Suprapubic skin (tissue), 4 donors: ENCODE data around the gene CLTB. TPM values are rescaled to one million over a fixed set of nuclear protein-coding genes. Genes with fewer than 3 reads are reported as not detected.

Experiments used
- DNase-seq, 2 donors: peaks; one replicate each; pipeline ENCODE4 v3.0.0-alpha.2; 2019; ENCODE audit warnings: low spot score in 2 of 2
- H3K27ac ChIP-seq: fragments of 200-600 bp; sonication (generic); one replicate; pipeline ENCODE4 v1.5.1; 2019
- H3K27me3 ChIP-seq: fragments of 200-600 bp; sonication (generic); one replicate; pipeline ENCODE4 v1.5.1; 2019
- H3K36me3 ChIP-seq: fragments of 200-600 bp; sonication (generic); one replicate; pipeline ENCODE4 v1.5.1; 2019
- H3K4me1 ChIP-seq: fragments of 200-600 bp; sonication (generic); one replicate; pipeline ENCODE4 v1.5.1; 2019
- H3K4me3 ChIP-seq: fragments of 200-600 bp; sonication (generic); one replicate; pipeline ENCODE4 v1.5.1; 2019; ENCODE audit warnings: mild to moderate bottlenecking
- H3K9me3 ChIP-seq: fragments of 200-600 bp; sonication (generic); one replicate; pipeline ENCODE4 v1.5.1; 2019
- EP300 ChIP-seq: sonication (generic); formaldehyde crosslinking; IDR thresholded peaks from one replicate; pipeline ENCODE4 v1.6.1; 2017; ENCODE audit warnings: antibody characterized with exemption
- POLR2A ChIP-seq, 2 donors: fragments of 450-650 bp; IDR thresholded peaks; one replicate each; pipeline ENCODE4 v1.6.1; 2017; ENCODE audit warnings: antibody characterized with exemption in 2 of 2, mild to moderate bottlenecking in 2 of 2, moderate library complexity in 2 of 2
- POLR2AphosphoS5 ChIP-seq, 3 donors: sonication (generic); formaldehyde crosslinking; IDR thresholded peaks; one replicate each; pipeline ENCODE4 v1.6.1; 2017; ENCODE audit warnings: antibody characterized with exemption in 3 of 3
- WGBS: methylation state at CpG from one replicate; pipeline ENCODE4 v1.1.5; 2018; 5-methylcytosine and 5-hydroxymethylcytosine counted together
- total RNA-seq, 4 donors: library from RNA; depleted of rRNA; stranded (reverse); fragments of >200 nt; gene quantifications; one replicate each; pipeline ENCODE4 v1.1.0, GENCODE V29; 2016
- TF ChIP-seq, protein P1 (sequence below), 2 donors: fragments of 200-600 bp in 1 of 2; fragments of 450-650 bp in 1 of 2; sonication (generic) in 1 of 2; IDR thresholded peaks; one replicate each; pipeline ENCODE4 v1.5.1; 2016 to 2019; ENCODE audit warnings: antibody characterized with exemption in 2 of 2, mild to moderate bottlenecking in 1 of 2, moderate library complexity in 1 of 2

Gene CLTB, protein sequence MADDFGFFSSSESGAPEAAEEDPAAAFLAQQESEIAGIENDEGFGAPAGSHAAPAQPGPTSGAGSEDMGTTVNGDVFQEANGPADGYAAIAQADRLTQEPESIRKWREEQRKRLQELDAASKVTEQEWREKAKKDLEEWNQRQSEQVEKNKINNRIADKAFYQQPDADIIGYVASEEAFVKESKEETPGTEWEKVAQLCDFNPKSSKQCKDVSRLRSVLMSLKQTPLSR
- 100 to 1,000 TPM; 298 to 644 (median 435) TPM for total RNA-seq

DNA sequence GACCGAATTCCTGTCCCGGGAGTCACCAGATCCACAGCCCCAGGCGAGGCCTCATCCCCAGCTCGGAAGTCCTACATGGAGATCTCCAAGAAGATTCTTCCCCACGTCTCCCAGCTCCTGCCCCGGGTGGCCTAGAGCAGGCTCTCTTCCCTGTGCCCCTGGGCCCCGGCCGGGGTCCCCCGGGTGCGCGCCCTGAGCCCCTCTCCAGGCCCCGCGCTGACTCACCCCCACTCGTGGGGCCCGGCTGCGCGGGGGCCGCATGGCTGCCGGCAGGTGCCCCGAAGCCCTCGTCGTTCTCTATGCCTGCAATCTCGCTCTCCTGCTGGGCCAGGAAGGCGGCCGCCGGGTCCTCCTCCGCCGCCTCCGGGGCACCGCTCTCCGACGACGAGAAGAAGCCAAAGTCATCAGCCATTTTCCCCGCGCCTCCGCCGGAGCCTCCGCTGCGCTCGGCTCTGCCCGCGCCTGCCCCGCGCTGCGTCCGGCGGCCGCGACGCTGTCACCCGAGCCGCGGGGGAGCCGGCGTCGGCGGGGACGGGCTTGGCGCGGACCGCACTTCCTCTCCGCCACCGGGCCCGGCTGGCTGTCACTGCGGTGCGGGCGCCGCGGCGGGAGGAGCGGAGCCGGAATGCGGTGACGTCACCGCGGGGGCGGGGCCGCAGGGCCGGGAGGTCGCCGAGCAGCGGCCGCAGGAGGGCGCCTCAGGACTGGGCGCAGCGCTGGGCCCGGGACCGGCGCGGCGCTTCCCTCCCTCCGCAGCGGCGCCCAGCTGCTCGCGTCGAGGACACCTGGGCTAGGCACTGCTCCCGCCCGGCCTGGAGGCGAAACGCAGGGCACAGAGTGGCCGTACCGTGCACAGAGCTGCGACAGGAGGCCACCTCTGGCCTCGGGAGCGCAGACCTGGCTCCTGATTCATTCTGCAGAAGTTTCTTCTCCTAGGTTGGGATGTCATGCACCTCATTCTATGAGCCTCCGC, at the start of gene CLTB:
Gene CLTB (minus strand): TSS at position 588 of the 973 bp plus-strand sequence. CDS start 176 bp downstream, at position 412.
- Histone ChIP-seq H3K27me3 (no peaks in the 10 kb centered on the region), H3K36me3 (no peaks in the 10 kb centered on the region), H3K27ac (peak within 1 kb of the TSS; percentile 98), H3K4me3 (peak within 1 kb of the TSS; percentile 96), H3K4me1 (peaks cover 51% of the 10 kb centered on the region), H3K9me3 (no peaks in the 10 kb centered on the region)
- WGBS: 1% methylated on average over 45 of the region's 107 CpGs
- TF ChIP-seq, protein P1, sequence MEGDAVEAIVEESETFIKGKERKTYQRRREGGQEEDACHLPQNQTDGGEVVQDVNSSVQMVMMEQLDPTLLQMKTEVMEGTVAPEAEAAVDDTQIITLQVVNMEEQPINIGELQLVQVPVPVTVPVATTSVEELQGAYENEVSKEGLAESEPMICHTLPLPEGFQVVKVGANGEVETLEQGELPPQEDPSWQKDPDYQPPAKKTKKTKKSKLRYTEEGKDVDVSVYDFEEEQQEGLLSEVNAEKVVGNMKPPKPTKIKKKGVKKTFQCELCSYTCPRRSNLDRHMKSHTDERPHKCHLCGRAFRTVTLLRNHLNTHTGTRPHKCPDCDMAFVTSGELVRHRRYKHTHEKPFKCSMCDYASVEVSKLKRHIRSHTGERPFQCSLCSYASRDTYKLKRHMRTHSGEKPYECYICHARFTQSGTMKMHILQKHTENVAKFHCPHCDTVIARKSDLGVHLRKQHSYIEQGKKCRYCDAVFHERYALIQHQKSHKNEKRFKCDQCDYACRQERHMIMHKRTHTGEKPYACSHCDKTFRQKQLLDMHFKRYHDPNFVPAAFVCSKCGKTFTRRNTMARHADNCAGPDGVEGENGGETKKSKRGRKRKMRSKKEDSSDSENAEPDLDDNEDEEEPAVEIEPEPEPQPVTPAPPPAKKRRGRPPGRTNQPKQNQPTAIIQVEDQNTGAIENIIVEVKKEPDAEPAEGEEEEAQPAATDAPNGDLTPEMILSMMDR (IDR thresholded peaks at IDR 0.05): peak; percentile 64 to 93
- peak in 1 of 3 donors; percentile 15 for TF ChIP-seq POLR2AphosphoS5 (IDR thresholded peaks at IDR 0.05)
- TF ChIP-seq EP300: no peak
- TF ChIP-seq POLR2A (IDR thresholded peaks at IDR 0.05): peak; percentile 32 to 71
- peak; percentile 90 to 91 for DNase-seq

DNA sequence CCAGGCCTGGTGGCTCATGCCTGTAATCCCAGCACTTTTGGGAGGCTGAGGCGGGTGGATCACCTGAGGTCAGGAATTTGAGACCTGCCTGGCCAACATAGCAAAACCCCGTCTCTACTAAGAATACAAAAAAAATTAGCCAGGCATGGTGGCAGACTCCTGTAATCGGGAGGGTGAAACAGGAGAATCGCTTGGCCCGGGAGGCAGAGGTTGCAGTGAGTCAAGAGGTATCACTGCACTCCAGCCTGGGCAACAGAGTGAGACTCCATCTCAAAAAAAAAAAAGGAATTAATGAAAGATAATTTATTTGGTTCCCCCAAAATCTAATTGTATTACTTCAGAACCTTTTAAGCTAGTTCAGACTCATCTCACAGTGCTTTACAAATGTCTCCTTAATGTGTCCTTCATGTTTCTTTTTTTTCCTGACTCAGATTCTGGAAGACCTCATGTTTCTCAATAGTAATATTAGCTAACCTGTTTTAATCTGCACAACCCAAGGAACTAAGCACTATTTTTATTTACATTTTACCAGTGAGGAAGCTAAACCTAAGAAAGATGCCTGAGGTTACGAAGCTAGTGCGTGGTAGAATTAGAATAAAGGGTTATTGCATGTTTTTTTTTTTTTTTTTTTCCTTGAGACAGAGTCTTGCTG, 46.9 kb upstream of the CLTB start:
- WGBS: 86% methylated on average over 7 of the region's 7 CpGs
- Histone ChIP-seq H3K4me3 (no peak overlapping the region), H3K9me3 (no peaks in the 10 kb centered on the region), H3K27me3 (no peaks in the 10 kb centered on the region), H3K36me3 (no peaks in the 10 kb centered on the region), H3K4me1 (peaks cover 17% of the 10 kb centered on the region), H3K27ac (no peak overlapping the region)
- TF ChIP-seq, protein P1 (IDR thresholded peaks at IDR 0.05): no peak
- no peak for TF ChIP-seq POLR2A (IDR thresholded peaks at IDR 0.05)
- no peak for TF ChIP-seq POLR2AphosphoS5 (IDR thresholded peaks at IDR 0.05)
- no peak for TF ChIP-seq EP300
- no peak for DNase-seq

DNA sequence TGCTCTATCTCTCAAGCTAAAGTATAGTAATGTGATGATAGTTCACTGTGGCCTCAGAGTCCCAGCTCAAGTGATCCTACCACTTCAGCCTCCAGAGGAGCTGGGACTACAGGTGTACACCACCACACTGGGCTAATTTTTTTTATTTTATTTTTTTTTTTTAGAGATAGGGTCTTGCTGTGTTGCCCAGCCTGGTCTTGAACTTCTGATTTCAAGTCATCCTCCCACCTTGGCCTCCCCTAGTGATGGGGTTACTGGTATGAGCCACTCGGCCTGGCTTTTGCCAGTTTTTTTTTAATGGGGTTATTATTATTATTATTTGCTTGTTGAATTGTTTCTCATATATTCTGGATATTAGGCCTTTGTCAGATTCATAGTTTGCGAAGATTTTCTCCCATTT, 45.0 kb upstream of the CLTB start:
- H3K27me3 ChIP-seq: no peaks in the 10 kb centered on the region
- peaks cover 13% of the 10 kb centered on the region for H3K4me1 ChIP-seq
- H3K36me3 ChIP-seq: no peaks in the 10 kb centered on the region
- no peak overlapping the region for H3K27ac ChIP-seq
- no peak overlapping the region for H3K4me3 ChIP-seq
- 96% methylated on average over 2 of the region's 2 CpGs for WGBS
- TF ChIP-seq, protein P1 (IDR thresholded peaks at IDR 0.05): no peak
- TF ChIP-seq POLR2AphosphoS5 (IDR thresholded peaks at IDR 0.05): no peak
- no peak for TF ChIP-seq EP300
- TF ChIP-seq POLR2A (IDR thresholded peaks at IDR 0.05): no peak
- no peaks in the 10 kb centered on the region for H3K9me3 ChIP-seq
- DNase-seq: no peak

DNA sequence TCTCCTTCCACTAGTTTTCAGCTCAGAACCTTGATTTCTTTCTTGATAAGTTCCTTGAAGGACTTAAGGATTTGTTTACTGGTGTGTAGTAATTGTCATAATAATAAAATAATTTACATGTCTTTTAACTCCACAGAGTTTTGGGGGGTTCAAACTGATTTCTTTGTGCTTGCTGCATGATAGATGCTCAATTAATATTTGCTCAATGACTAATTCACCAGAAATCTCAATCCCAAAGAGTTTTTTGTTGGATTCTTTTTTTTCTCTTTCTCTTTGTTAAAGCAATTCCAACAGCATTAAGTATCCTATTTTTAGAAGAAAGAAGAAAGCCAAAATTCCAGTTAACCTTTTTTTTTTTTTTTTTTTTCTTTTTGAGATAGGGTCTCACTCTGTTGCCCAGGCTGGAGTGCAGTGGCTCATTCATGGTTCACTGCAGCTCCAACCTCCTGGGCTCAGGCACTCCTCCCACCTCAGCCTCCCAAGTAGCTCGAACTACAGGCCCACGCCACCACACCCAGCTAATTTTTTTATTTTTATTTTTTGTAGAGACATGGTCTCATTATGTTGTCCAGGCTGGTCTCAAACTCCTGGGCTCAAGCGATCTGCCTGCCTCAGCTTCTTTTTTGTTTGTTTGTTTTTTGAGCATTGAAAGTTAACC, 42.7 kb upstream of the CLTB start:
- WGBS: 96% methylated on average over 3 of the region's 3 CpGs
- no peak for TF ChIP-seq POLR2AphosphoS5 (IDR thresholded peaks at IDR 0.05)
- no peak for TF ChIP-seq POLR2A (IDR thresholded peaks at IDR 0.05)
- TF ChIP-seq, protein P1 (IDR thresholded peaks at IDR 0.05): no peak
- no peak for TF ChIP-seq EP300
- no peak overlapping the region for H3K27ac ChIP-seq
- H3K9me3 ChIP-seq: no peaks in the 10 kb centered on the region
- H3K36me3 ChIP-seq: peaks cover 1% of the 10 kb centered on the region
- peaks cover 6% of the 10 kb centered on the region for H3K4me1 ChIP-seq
- no peak for DNase-seq
- no peaks in the 10 kb centered on the region for H3K27me3 ChIP-seq
- no peak overlapping the region for H3K4me3 ChIP-seq
